H9 (cell line): ENCODE measurements around the gene PFKP. TPM values are rescaled to one million over a fixed set of nuclear protein-coding genes. Genes with fewer than 3 reads are reported as not detected.

Source experiments
- DNase-seq: peaks from one replicate; pipeline ENCODE4 v3.0.0-alpha.2; 2017
- H2AFZ ChIP-seq: one replicate; pipeline ENCODE4 v1.6.1; 2013; ENCODE audit warnings: mild to moderate bottlenecking, low read length, control low read depth, moderate library complexity
- H2AK5ac ChIP-seq: 2 replicates; pipeline ENCODE4 v1.6.1; 2013; ENCODE audit warnings: low read length, control low read depth, mixed read lengths; ENCODE audit not compliant: insufficient read length
- H2BK120ac ChIP-seq: one replicate; pipeline ENCODE4 v1.6.1; 2013; ENCODE audit warnings: low read depth, mild to moderate bottlenecking, low read length, control low read depth, inconsistent platforms; ENCODE audit not compliant: poor library complexity, severe bottlenecking
- H2BK12ac ChIP-seq: 2 replicates; pipeline ENCODE4 v1.6.1; 2013; ENCODE audit warnings: low read length, control low read depth, mixed read lengths, low read depth; ENCODE audit not compliant: insufficient read length
- H2BK15ac ChIP-seq: 2 replicates; pipeline ENCODE4 v1.6.1; 2013; ENCODE audit warnings: low read depth, low read length, control low read depth
- H2BK20ac ChIP-seq: one replicate; pipeline ENCODE4 v1.6.1; 2013; ENCODE audit warnings: low read depth, mild to moderate bottlenecking, low read length, control low read depth, inconsistent platforms; ENCODE audit not compliant: poor library complexity, severe bottlenecking
- H2BK5ac ChIP-seq: 2 replicates; pipeline ENCODE4 v1.6.1; 2013; ENCODE audit warnings: low read length, control low read depth, mixed read lengths; ENCODE audit not compliant: insufficient read length
- H3K14ac ChIP-seq: 2 replicates; pipeline ENCODE4 v1.6.1; 2013; ENCODE audit warnings: low read length, control low read depth; ENCODE audit not compliant: insufficient read depth
- H3K18ac ChIP-seq: 2 replicates; pipeline ENCODE4 v1.6.1; 2013; ENCODE audit warnings: low read depth, mild to moderate bottlenecking, mixed read lengths, low read length, control low read depth; ENCODE audit not compliant: insufficient read length
- H3K23ac ChIP-seq: 2 replicates; pipeline ENCODE4 v1.6.1; 2013; ENCODE audit warnings: low read length, control low read depth, mixed read lengths, low read depth; ENCODE audit not compliant: insufficient read length
- H3K23me2 ChIP-seq: 2 replicates; pipeline ENCODE4 v1.6.1; 2013; ENCODE audit warnings: low read depth, mild to moderate bottlenecking, mixed read lengths, low read length, control low read depth; ENCODE audit not compliant: insufficient read length, poor library complexity, severe bottlenecking
- H3K27ac ChIP-seq: 2 replicates; pipeline ENCODE4 v1.5.1; 2013; ENCODE audit warnings: low read length, control low read depth, mixed read lengths, low read depth; ENCODE audit not compliant: insufficient read length
- H3K27me3 ChIP-seq: 2 replicates; pipeline ENCODE4 v1.6.1; 2013; ENCODE audit warnings: low read length, control low read depth, inconsistent platforms; ENCODE audit not compliant: insufficient read depth
- H3K4ac ChIP-seq: 2 replicates; pipeline ENCODE4 v1.6.1; 2013; ENCODE audit warnings: low read depth, mild to moderate bottlenecking, control low read depth, inconsistent platforms, low read length, moderate library complexity
- H3K4me1 ChIP-seq: 2 replicates; pipeline ENCODE4 v1.6.1; 2013; ENCODE audit warnings: low read length, control low read depth, inconsistent platforms; ENCODE audit not compliant: insufficient read depth
- H3K4me2 ChIP-seq: 2 replicates; pipeline ENCODE4 v1.6.1; 2013; ENCODE audit warnings: low read length, control low read depth, mixed read lengths; ENCODE audit not compliant: insufficient read length, insufficient read depth
- H3K56ac ChIP-seq: 2 replicates; pipeline ENCODE4 v1.6.1; 2013; ENCODE audit warnings: low read depth, mild to moderate bottlenecking, mixed read lengths, low read length, control low read depth; ENCODE audit not compliant: insufficient read length
- H3K79me1 ChIP-seq: 2 replicates; pipeline ENCODE4 v1.6.1; 2013; ENCODE audit warnings: low read depth, mild to moderate bottlenecking, moderate library complexity, low read length, control low read depth, inconsistent platforms; ENCODE audit not compliant: insufficient read depth, poor library complexity, severe bottlenecking
- H3K79me2 ChIP-seq: 2 replicates; pipeline ENCODE4 v1.6.1; 2013; ENCODE audit warnings: low read length, control low read depth, inconsistent platforms; ENCODE audit not compliant: insufficient read depth
- H3K9ac ChIP-seq: 2 replicates; pipeline ENCODE4 v1.6.1; 2013; ENCODE audit warnings: low read length, control low read depth, mixed read lengths; ENCODE audit not compliant: insufficient read length; ENCODE audit errors: extremely low read depth
- H3K9me3 ChIP-seq: one replicate; pipeline ENCODE4 v1.6.1; 2013; ENCODE audit warnings: low read depth, low read length, inconsistent platforms; ENCODE audit not compliant: control insufficient read depth
- H3T11ph ChIP-seq: one replicate; pipeline ENCODE4 v1.6.1; 2013; ENCODE audit warnings: mild to moderate bottlenecking, low read length, control low read depth, inconsistent platforms
- H4K20me1 ChIP-seq: one replicate; pipeline ENCODE4 v1.6.1; 2013; ENCODE audit not compliant: control insufficient read depth, insufficient read length, insufficient read depth
- H4K5ac ChIP-seq: 2 replicates; pipeline ENCODE4 v1.6.1; 2013; ENCODE audit warnings: low read depth, mild to moderate bottlenecking, mixed read lengths, low read length, control low read depth; ENCODE audit not compliant: insufficient read length
- H4K8ac ChIP-seq: replicated peaks from 2 replicates; pipeline ENCODE4 v1.6.1; 2013; ENCODE audit warnings: low read length, control low read depth, mixed read lengths, low read depth; ENCODE audit not compliant: insufficient read length
- H4K91ac ChIP-seq: 2 replicates; pipeline ENCODE4 v1.6.1; 2013; ENCODE audit warnings: low read depth, mild to moderate bottlenecking, moderate library complexity, mixed read lengths, low read length, control low read depth; ENCODE audit not compliant: insufficient read length
- H3K27ac Mint-ChIP-seq, 3 experiments: 2 replicates in 2 of 3; 3 replicates in 1 of 3; pipeline ENCODE4 v1.8.0; 2020 to 2021; ENCODE audit warnings: mixed read lengths in 3 of 3, mild to moderate bottlenecking in 1 of 3, moderate library complexity in 1 of 3
- H3K27me3 Mint-ChIP-seq: 2 replicates; pipeline ENCODE4 v1.8.0; 2021; ENCODE audit warnings: low read depth, mild to moderate bottlenecking, moderate library complexity, mixed read lengths
- H3K36me3 Mint-ChIP-seq, 3 experiments: 2 replicates in 2 of 3; 3 replicates in 1 of 3; pipeline ENCODE4 v1.8.0; 2020 to 2021; ENCODE audit warnings: low read depth in 3 of 3, mixed read lengths in 3 of 3; ENCODE audit not compliant: insufficient read depth in 1 of 3
- H3K4me1 Mint-ChIP-seq, 2 experiments: 2 replicates each; pipeline ENCODE4 v1.8.0; 2020; ENCODE audit warnings: mixed read lengths in 2 of 2
- H3K4me3 Mint-ChIP-seq, 2 experiments: 2 replicates in 1 of 2; 3 replicates in 1 of 2; pipeline ENCODE4 v1.8.0; 2020 to 2021; ENCODE audit warnings: mild to moderate bottlenecking in 2 of 2, mixed read lengths in 2 of 2, moderate library complexity in 1 of 2
- H3K9me3 Mint-ChIP-seq, 2 experiments: 2 replicates in 1 of 2; 3 replicates in 1 of 2; pipeline ENCODE4 v1.8.0; 2020; ENCODE audit warnings: mild to moderate bottlenecking in 2 of 2, mixed read lengths in 2 of 2, moderate library complexity in 1 of 2
- WGBS: extraction: QIAGEN DNeasy Blood & Tissue Kit; methylation state at CpG from one replicate; pipeline ENCODE4 v1.1.7; 2013; ENCODE audit warnings: missing lambda C conversion rate, low lambda C conversion rate, mixed read lengths; ENCODE audit not compliant: insufficient read length; ENCODE audit errors: extremely low coverage; 5-methylcytosine and 5-hydroxymethylcytosine counted together
- total RNA-seq: library from RNA; stranded (reverse); gene quantifications from 2 replicates; pipeline ENCODE4 v1.2.1, GENCODE V29; 2021
- TF ChIP-seq, protein P1 (sequence below): fragments of 200-600 bp; sonication (generic); conservative IDR thresholded peaks from 3 replicates; pipeline ENCODE4 v1.8.0; 2021; ENCODE audit warnings: antibody characterized with exemption, mild to moderate bottlenecking

The PFKP gene
- total RNA-seq, 1 experiment from 2014 or later = 145 TPM

- H2AK5ac ChIP-seq = no peak overlapping the region
- no peak overlapping the region for H3K18ac ChIP-seq
- DNase-seq = no peak
- Mint-ChIP-seq H3K27ac (no peak overlapping the region), H3K4me3 (no peak overlapping the region), H3K36me3 (peaks cover 0 to 3% (median 0%) of the 10 kb centered on the region in 3 experiments; a peak in 2 of 7 replicates), H3K9me3 (peaks cover 3 to 4% of the 10 kb centered on the region in 2 experiments; a peak in 3 of 5 replicates), H3K27me3 (no peaks in the 10 kb centered on the region; the same call in none of the 2 replicates), H3K4me1 (peaks cover 16 to 20% of the 10 kb centered on the region in 2 experiments)
- no peak overlapping the region for H4K5ac ChIP-seq
- H2BK20ac ChIP-seq = no peak overlapping the region
- WGBS = no CpG with 5 or more reads among the region's 6 CpGs
- H3K14ac ChIP-seq = no peak overlapping the region
- no peak overlapping the region for H2AFZ ChIP-seq
- no peak overlapping the region for H3K56ac ChIP-seq
- no peaks in the 10 kb centered on the region for H3K79me2 ChIP-seq
- H2BK5ac ChIP-seq = no peak overlapping the region
- H4K8ac ChIP-seq = no peak overlapping the region
- no peaks in the 10 kb centered on the region for H3K9me3 ChIP-seq
- H2BK15ac ChIP-seq = no peak overlapping the region
- H2BK120ac ChIP-seq = no peak overlapping the region
- H3K23me2 ChIP-seq = no peaks in the 10 kb centered on the region
- TF ChIP-seq, protein P1, sequence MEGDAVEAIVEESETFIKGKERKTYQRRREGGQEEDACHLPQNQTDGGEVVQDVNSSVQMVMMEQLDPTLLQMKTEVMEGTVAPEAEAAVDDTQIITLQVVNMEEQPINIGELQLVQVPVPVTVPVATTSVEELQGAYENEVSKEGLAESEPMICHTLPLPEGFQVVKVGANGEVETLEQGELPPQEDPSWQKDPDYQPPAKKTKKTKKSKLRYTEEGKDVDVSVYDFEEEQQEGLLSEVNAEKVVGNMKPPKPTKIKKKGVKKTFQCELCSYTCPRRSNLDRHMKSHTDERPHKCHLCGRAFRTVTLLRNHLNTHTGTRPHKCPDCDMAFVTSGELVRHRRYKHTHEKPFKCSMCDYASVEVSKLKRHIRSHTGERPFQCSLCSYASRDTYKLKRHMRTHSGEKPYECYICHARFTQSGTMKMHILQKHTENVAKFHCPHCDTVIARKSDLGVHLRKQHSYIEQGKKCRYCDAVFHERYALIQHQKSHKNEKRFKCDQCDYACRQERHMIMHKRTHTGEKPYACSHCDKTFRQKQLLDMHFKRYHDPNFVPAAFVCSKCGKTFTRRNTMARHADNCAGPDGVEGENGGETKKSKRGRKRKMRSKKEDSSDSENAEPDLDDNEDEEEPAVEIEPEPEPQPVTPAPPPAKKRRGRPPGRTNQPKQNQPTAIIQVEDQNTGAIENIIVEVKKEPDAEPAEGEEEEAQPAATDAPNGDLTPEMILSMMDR = no peak
- H4K91ac ChIP-seq = no peak overlapping the region
- no peak overlapping the region for H3K27ac ChIP-seq
- no peaks in the 10 kb centered on the region for H3K27me3 ChIP-seq
- no peak overlapping the region for H2BK12ac ChIP-seq
- H4K20me1 ChIP-seq = no peaks in the 10 kb centered on the region
- H3T11ph ChIP-seq = no peak overlapping the region
- H3K4me2 ChIP-seq = no peak overlapping the region
- H3K9ac ChIP-seq = no peak overlapping the region
- no peaks in the 10 kb centered on the region for H3K79me1 ChIP-seq
- H3K4ac ChIP-seq = no peak overlapping the region
- H3K4me1 ChIP-seq = peaks cover 4% of the 10 kb centered on the region; the same call in 1 of the 2 replicates
- no peak overlapping the region for H3K23ac ChIP-seq
Measured at GRCh38 chr10:3186368-3186767, 119.0 kb downstream of the PFKP start.

Other genes with a start within 250 kb of the PFKP start
- gene PITRM1, start 105.2 kb downstream of the PFKP start, total RNA-seq = 27.8 and 28.8 TPM in 2 replicates